ENCODE data around the gene GOPC.
"Not testable (repeated sequence)": the region's sequence is repeated elsewhere in the genome, so short reads cannot be mapped to it uniquely, and the experiment has no call there.

GOPC gene

GRCh38 chr6:117547688-117548621 lies 54.4 kb downstream of the GOPC start:
- DNase-seq, result no peak

GRCh38 chr6:117546674-117547073 lies 55.6 kb downstream of the GOPC start:
- DNase-seq, result no peak

GRCh38 chr6:117545161-117545595 lies 57.1 kb downstream of the GOPC start:
- no peak for DNase-seq

GRCh38 chr6:117544716-117545115 lies 57.6 kb downstream of the GOPC start:
- no peak for DNase-seq

GRCh38 chr6:117542493-117542892 lies 59.8 kb downstream of the GOPC start:
- no peak for DNase-seq

DNA sequence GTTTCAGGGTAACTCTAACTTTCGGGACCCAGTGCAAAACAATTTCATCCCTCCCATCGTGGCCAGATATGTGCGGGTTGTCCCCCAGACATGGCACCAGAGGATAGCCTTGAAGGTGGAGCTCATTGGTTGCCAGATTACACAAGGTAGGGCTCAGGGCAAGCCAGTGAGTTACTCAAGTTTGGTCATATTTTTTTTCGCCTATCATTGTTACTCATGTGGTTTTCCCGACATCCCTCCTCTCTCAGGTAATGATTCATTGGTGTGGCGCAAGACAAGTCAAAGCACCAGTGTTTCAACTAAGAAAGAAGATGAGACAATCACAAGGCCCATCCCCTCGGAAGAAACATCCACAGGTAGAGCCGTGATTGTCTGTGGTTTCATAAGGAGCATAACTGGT lies 61.6 kb downstream of the GOPC start:
- no peak for DNase-seq

DNA sequence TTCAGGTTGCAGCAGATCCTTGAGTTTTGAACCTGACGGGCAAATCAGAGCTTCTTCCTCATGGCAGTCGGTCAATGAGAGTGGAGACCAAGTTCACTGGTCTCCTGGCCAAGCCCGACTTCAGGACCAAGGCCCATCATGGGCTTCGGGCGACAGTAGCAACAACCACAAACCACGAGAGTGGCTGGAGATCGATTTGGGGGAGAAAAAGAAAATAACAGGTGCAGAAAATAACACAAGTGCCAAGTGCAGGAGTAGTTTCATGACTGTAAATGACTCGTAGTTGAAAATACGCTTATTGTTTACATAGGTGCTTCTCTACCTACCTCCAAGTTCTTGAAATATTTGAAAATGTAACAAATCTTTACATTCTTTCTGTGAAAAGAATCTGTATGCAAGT lies 63.7 kb downstream of the GOPC start:
- DNase-seq, result no peak

DNA sequence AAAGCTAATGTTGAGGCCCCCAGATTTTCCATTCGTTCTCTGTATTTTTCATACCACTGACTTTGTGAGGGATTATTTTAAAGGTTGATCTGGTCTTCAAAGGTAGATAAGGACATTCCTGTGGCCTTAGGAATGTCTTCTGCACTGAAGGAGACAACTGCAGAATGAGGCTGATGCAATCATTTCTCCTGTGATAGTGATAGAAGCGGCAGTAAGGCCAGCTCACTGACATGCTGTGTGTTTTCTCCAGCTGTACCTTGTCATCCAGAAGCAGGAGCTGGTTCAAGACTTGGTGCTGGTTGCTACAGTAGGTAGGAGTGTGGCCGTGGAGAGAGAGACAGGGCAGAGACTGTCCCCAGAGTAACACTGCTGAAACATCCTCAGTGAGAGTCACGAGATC lies 66.0 kb downstream of the GOPC start:
- DNase-seq, result no peak

GRCh38 chr6:117534974-117535373 lies 67.3 kb downstream of the GOPC start:
- DNase-seq, result no peak

DNA sequence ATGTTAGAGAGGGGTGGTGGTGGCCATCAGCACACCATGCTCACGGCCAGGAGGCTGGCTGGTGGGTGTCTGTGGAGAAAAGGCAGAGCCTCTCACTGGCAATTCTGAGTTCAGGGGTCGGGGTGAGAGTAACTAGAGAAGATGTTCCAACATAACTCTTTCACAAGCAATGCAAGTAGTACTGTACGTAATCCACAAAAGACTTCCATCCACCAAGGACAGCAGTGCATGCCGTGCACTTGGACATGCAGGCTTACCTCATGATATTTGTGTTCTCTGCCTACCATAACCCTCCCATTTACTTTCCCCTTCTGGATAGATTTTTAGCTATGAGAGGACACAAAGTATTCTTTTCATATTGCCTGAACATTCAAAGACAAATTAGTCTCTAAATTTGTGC lies 68.5 kb downstream of the GOPC start:
- no peak for DNase-seq

- no peak for DNase-seq
Measured at GRCh38 chr6:117531809-117532725, 70.2 kb downstream of the GOPC start.

DNA sequence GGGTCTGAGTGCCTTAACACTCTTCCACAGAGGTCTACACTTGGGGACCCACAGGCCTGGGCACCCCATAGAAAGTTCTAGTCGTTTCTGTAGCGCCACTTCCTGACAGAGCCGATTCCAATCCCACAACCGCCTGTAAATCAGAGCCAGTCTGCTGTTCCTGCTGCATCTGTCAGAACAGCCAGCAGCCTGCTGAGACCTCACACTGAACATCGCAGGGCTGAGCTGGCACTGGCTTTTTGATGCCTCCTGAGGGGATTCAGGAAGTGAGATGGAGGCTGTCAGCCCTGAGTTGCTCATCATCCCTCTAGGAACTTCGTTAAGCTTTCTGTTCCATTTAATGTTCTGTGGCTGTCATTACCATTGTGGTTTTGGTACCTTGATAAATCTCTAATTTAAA lies 71.0 kb downstream of the GOPC start:
- DNase-seq, result no peak

- DNase-seq, result no peak
Measured at GRCh38 chr6:117530467-117531242, 71.7 kb downstream of the GOPC start.

GRCh38 chr6:117525607-117526006 lies 76.7 kb downstream of the GOPC start:
- no peak for DNase-seq

DNA sequence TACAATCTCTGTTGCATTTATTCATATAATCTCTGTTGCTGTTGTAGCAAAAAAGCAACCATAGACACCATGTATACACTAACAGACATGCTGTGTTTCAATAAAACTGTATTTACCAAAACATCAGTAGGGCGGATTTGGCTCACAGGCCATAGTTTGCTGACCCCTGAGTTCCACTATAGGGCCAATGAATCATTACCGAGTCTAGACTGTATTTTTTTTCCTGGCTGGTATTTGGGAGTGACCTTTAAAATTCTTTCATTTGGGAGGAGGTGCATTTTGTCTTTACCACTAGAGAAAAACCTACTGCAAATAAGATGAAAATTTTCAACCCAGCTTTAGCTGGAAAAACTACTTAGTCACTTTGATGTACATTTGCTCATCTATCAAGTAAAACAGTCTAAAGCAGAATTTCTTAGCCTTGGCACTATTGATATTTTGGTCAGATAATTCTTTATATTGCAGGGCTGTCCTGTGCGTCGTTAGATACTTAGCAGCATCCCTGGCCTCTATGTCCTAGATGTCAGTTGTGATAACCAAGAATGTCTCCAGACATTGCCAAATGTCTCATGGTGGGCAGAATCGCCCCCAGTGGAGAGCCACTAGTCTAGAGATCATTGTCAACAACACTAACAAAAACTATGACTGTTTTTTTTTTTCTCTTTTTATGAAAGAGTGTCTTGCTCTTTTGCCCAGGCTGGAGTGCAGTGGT lies 80.4 kb downstream of the GOPC start:
- no peak for DNase-seq

- DNase-seq, result no peak
Measured at GRCh38 chr6:117520603-117521395, 81.5 kb downstream of the GOPC start.

DNA sequence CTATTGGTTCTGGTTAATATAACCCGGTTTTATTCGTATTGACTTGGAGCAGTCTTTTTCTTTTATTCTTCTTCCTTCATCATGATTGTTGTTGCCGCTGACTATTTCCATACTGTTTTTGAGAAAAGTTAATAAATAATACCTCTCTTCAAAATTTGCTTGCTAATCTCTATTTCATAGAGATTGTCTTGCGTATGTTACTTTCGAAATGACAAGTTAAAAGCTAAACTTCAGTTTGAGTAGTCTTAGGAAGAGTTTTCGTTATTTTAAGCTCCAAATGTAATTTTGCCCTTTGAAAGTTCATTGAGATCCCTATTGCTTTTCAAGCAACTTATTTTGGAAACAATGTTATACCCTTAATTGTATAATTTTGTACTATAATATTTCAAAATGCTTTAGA lies 83.4 kb downstream of the GOPC start:
- no peak for DNase-seq

GRCh38 chr6:117517995-117518394 lies 84.3 kb downstream of the GOPC start:
- DNase-seq, result not testable (repeated sequence)

DNA sequence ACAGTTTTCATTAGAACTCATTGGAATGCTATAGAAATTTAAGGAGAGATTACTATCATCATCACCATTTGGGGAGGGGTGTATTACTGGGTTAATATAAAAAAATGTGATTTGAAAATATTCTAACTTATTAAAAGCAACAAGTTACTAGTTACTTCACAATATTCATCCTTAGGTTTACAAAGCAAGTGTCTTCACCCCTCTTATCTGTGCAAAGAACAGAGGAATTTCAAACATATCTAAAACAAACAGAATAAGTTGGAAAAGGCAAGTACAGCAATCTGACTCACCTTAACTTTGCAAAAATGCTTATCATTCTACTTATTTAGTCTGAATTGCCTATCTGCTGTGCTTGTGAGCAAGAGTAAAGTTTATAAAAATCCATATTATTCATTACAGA lies 87.0 kb downstream of the GOPC start:
- DNase-seq, result no peak

DNA sequence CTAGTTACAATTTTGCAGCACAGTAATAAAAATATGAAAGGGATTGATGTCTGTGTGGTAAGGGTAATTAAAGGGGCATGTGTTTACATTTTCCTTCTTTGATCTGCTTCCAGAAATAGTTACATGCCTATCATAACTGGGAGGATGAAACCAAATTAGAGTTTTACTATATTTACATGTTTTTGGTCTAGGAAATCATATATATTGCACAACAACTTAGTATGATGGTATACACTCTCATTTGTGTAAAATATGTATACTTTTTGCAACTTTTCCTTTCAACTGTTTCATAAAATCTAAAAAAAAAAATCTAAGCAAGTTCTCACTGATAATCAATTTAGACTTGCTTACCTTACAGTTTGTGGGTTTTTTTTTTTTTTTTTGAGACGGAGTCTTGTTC lies 87.7 kb downstream of the GOPC start:
- no peak for DNase-seq

DNA sequence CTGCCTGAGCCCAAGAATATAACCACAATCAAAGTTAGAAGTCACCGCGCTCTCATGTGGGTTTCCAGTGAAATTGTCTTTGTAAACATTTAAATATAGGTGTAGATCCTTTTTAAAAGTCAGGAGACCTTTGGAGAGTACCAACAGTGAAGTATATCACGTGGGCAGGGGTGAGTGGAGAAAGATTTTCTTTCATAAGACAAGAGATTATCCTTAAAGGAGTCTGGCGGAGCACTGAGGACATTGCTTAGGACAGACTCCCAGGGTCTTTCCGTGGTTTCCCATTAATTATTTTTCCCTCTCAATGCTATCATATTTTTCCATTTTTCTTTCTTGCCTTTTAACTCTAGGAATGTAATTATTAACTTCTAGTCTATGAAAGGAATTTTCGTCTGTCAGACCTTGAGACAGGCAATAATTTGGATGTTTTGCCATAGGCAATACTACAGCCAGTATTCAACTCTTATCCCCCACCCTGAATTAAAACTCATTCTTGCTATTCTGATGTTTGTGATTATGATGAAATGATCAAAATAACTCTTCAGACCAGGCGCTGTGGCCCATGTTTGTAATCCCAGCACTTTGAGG lies 88.4 kb downstream of the GOPC start:
- no peak for DNase-seq

Measured in bone marrow (tissue), 2 donors.